Astrocyte of the spinal cord (primary cell): ENCODE data around the gene PRSS23.
"Not testable (repeated sequence)": the region's sequence is repeated elsewhere in the genome, so short reads cannot be mapped to it uniquely, and the experiment has no call there.

Source experiments
- DNase-seq: peaks from one replicate; pipeline ENCODE4 v3.0.0; 2011; ENCODE audit warnings: low read depth, low spot score
- H3K4me3 ChIP-seq: 2 replicates; pipeline ENCODE4 v1.5.1; 2011; ENCODE audit warnings: low read depth, mild to moderate bottlenecking, low read length, moderate library complexity
- CTCF ChIP-seq: IDR thresholded peaks from 2 replicates; pipeline ENCODE4 v1.5.1; 2012; ENCODE audit warnings: low read depth, mild to moderate bottlenecking, low read length, inconsistent platforms
- in situ Hi-C: cut with HindIII; loops from 2 replicates; pipeline ENCODE4 v1.10.0; 2017; ENCODE audit warnings: low sequenced_read_pairs

PRSS23 gene

GRCh38 chr11:86765203-86765602 lies 35.1 kb upstream of the PRSS23 start:
- H3K4me3 ChIP-seq = no peak overlapping the region
- no peak for TF ChIP-seq CTCF
- in situ Hi-C loops = no loop called here
- no peak for DNase-seq

GRCh38 chr11:86765878-86766277 lies 34.5 kb upstream of the PRSS23 start:
- in situ Hi-C loops = no loop called here
- no peak for TF ChIP-seq CTCF
- no peak for DNase-seq
- no peak overlapping the region for H3K4me3 ChIP-seq

- DNase-seq = no peak
- no peak for TF ChIP-seq CTCF
- no peak overlapping the region for H3K4me3 ChIP-seq
- in situ Hi-C loops = no loop called here
Measured at GRCh38 chr11:86769219-86769618, 31.1 kb upstream of the PRSS23 start.

GRCh38 chr11:86770473-86771027 lies 29.8 kb upstream of the PRSS23 start:
- in situ Hi-C loops, DNase-seq, H3K4me3 ChIP-seq: not testable (repeated sequence)

- in situ Hi-C loops = no loop called here
- H3K4me3 ChIP-seq = no peak overlapping the region
- no peak for DNase-seq
- TF ChIP-seq CTCF = no peak
Measured at GRCh38 chr11:86772999-86773398, 27.3 kb upstream of the PRSS23 start.

- in situ Hi-C loops = no loop called here
Measured at GRCh38 chr11:86773513-86774252, 26.7 kb upstream of the PRSS23 start.

More at GRCh38 chr11:86773513-86774252, 26.7 kb upstream of the PRSS23 start:
- no peak for DNase-seq
- H3K4me3 ChIP-seq = no peak overlapping the region
- no peak for TF ChIP-seq CTCF
